PC-3 (cell line): ENCODE data around the gene TNRC6C. TPM values are rescaled to one million over a fixed set of nuclear protein-coding genes. Genes with fewer than 3 reads are reported as not detected.

Source experiments
- ATAC-seq: fragments of 200-7000 bp; cut with Tn5 transposase; 2 replicates; pipeline ENCODE4 v1.9.1; 2020; ENCODE audit warnings: mild to moderate bottlenecking, moderate library complexity
- BruUV-seq: library from RNA; stranded (reverse); fragments of 400-500 nt; replicated peaks from 2 replicates; lab custom pipeline; 2021; lab: Mats Ljungman, UMichigan
- CTCF ChIA-PET: fragments of 300-600 bp; sonication (Branson Sonifier 250); formaldehyde crosslinking; loops from one replicate; lab custom pipeline; 2022; ENCODE audit warnings: antibody characterized with exemption; lab: Charles Lee
- POLR2A ChIA-PET: fragments of 300-600 bp; sonication (Branson Sonifier 250); formaldehyde crosslinking; loops from one replicate; lab custom pipeline; 2022; ENCODE audit warnings: antibody characterized with exemption; ENCODE audit not compliant: unreplicated experiment; lab: Charles Lee
- DNase-seq: peaks from one replicate; pipeline ENCODE4 v3.0.0-alpha.2; 2015
- H2AFZ ChIP-seq: fragments of 300-600 bp; sonication (generic); 2 replicates; pipeline ENCODE4 v1.6.0; 2016; ENCODE audit warnings: antibody characterized with exemption, low read length
- H3F3A ChIP-seq: fragments of 300-600 bp; sonication (generic); one replicate; pipeline ENCODE4 v1.6.0; 2017; ENCODE audit warnings: antibody characterized with exemption, low read length, control low read depth, mild to moderate bottlenecking; ENCODE audit not compliant: unreplicated experiment
- H3K27ac ChIP-seq: fragments of 300-600 bp; sonication (generic); 2 replicates; pipeline ENCODE4 v1.5.1; 2016; ENCODE audit warnings: mild to moderate bottlenecking, low read length
- H3K27me3 ChIP-seq: fragments of 300-600 bp; sonication (generic); 2 replicates; pipeline ENCODE4 v1.6.1; 2016; ENCODE audit warnings: low read length, mixed read lengths
- H3K36me3 ChIP-seq: fragments of 300-600 bp; sonication (generic); 2 replicates; pipeline ENCODE4 v1.6.1; 2016; ENCODE audit warnings: low read depth, mixed run types, low read length, mixed read lengths
- H3K4me1 ChIP-seq: fragments of 300-600 bp; sonication (generic); 2 replicates; pipeline ENCODE4 v1.5.1; 2016; ENCODE audit warnings: low read length; ENCODE audit not compliant: insufficient read depth
- H3K4me2 ChIP-seq: fragments of 300-600 bp; sonication (generic); 2 replicates; pipeline ENCODE4 v1.6.0; 2016; ENCODE audit warnings: low read length
- H3K4me3 ChIP-seq: fragments of 300-600 bp; sonication (generic); 2 replicates; pipeline ENCODE4 v1.5.1; 2016; ENCODE audit warnings: mild to moderate bottlenecking, low read length, mixed read lengths
- H3K79me2 ChIP-seq: fragments of 300-600 bp; sonication (generic); 2 replicates; pipeline ENCODE4 v1.6.1; 2017; ENCODE audit warnings: low read length, mixed read lengths
- H3K9ac ChIP-seq: fragments of 300-600 bp; sonication (generic); 2 replicates; pipeline ENCODE4 v1.6.0; 2016; ENCODE audit warnings: mild to moderate bottlenecking, low read length
- H3K9me2 ChIP-seq: fragments of 300-600 bp; sonication (generic); replicated peaks from 2 replicates; pipeline ENCODE4 v1.6.1; 2016; ENCODE audit warnings: mixed run types, low read length, mixed read lengths
- H3K9me3 ChIP-seq: fragments of 300-600 bp; sonication (generic); 2 replicates; pipeline ENCODE4 v1.6.1; 2016; ENCODE audit warnings: low read length, mixed read lengths
- H4K20me1 ChIP-seq: fragments of 300-600 bp; sonication (generic); 2 replicates; pipeline ENCODE4 v1.6.1; 2016; ENCODE audit warnings: low read length, mixed read lengths
- CTCF ChIP-seq: fragments of 300-600 bp; sonication (generic); conservative IDR thresholded peaks from 2 replicates; pipeline ENCODE4 v1.5.1; 2017; ENCODE audit warnings: antibody characterized with exemption, low read depth, mild to moderate bottlenecking, low read length
- EZH2 ChIP-seq: fragments of 300-600 bp; sonication (generic); IDR thresholded peaks from one replicate; pipeline ENCODE4 v1.6.1; 2017; ENCODE audit warnings: antibody characterized with exemption, mild to moderate bottlenecking, low read length; ENCODE audit not compliant: unreplicated experiment
- EZH2phosphoT487 ChIP-seq: fragments of 300-600 bp; sonication (generic); IDR thresholded peaks from 2 replicates; pipeline ENCODE4 v1.6.1; 2018; ENCODE audit warnings: mild to moderate bottlenecking, antibody characterized with exemption, low read length, borderline replicate concordance
- intact Hi-C: fragments of 100-400 bp; cut with micrococcal nuclease; formaldehyde crosslinking; loops from 2 replicates; pipeline ENCODE4 v1.9.0; 2023
- total RNA-seq: library from RNA; depleted of rRNA; stranded (reverse); fragments of >200 nt; gene quantifications from 2 replicates; pipeline ENCODE4 v1.2.3, GENCODE V29; 2014

TNRC6C gene
- total RNA-seq, 1 experiment from 2014 or later, result 5.3 TPM

GRCh38 chr17:77929871-77930436 lies 28.5 kb upstream of the TNRC6C start:
- no peak for ATAC-seq
- intact Hi-C loops, result no loop called here
- Histone ChIP-seq H2AFZ (no peak overlapping the region), H3K27me3 (peaks cover 81% of the 10 kb centered on the region), H3K4me1 (no peaks in the 10 kb centered on the region), H3K36me3 (no peaks in the 10 kb centered on the region), H3K4me3 (no peak overlapping the region), H3K9me3 (no peaks in the 10 kb centered on the region), H3K9me2 (no peaks in the 10 kb centered on the region), H3K9ac (no peak overlapping the region), H3K27ac (no peak overlapping the region), H4K20me1 (no peaks in the 10 kb centered on the region), H3K79me2 (no peaks in the 10 kb centered on the region), H3F3A (no peaks in the 10 kb centered on the region), H3K4me2 (no peak overlapping the region)
- ChIA-PET CTCF (no interaction called here), POLR2A (no interaction called here)
- DNase-seq, result no peak
- TF ChIP-seq EZH2phosphoT487 (no peak), CTCF (no peak), EZH2 (no peak)
- no TSS peak for BruUV-seq

- ChIA-PET POLR2A (no interaction called here), CTCF (no interaction called here)
- Histone ChIP-seq H3K79me2 (no peaks in the 10 kb centered on the region), H3F3A (no peaks in the 10 kb centered on the region), H3K9ac (no peak overlapping the region), H3K27ac (no peak overlapping the region), H3K4me2 (no peak overlapping the region), H3K9me3 (no peaks in the 10 kb centered on the region), H4K20me1 (no peaks in the 10 kb centered on the region), H3K9me2 (no peaks in the 10 kb centered on the region), H3K4me3 (no peak overlapping the region), H3K27me3 (peaks cover 79% of the 10 kb centered on the region), H3K36me3 (no peaks in the 10 kb centered on the region), H3K4me1 (no peaks in the 10 kb centered on the region), H2AFZ (no peak overlapping the region)
- no TSS peak for BruUV-seq
- ATAC-seq (no peak), DNase-seq (no peak)
- no peak for TF ChIP-seq CTCF
- no peak for TF ChIP-seq EZH2
- no peak for TF ChIP-seq EZH2phosphoT487
- intact Hi-C loops, result no loop called here
Observed at GRCh38 chr17:77930780-77931768, 27.4 kb upstream of the TNRC6C start.
